NK-92 (cell line): ENCODE measurements around the gene ATP2A1.
"Not testable (repeated sequence)": the region's sequence is repeated elsewhere in the genome, so short reads cannot be mapped to it uniquely, and the experiment has no call there.

Experiments
- DNase-seq: peaks from one replicate; lab custom pipeline; 2025; ENCODE audit not compliant: unreplicated experiment; lab: John Stamatoyannopoulos, UW

Gene ATP2A1

DNA sequence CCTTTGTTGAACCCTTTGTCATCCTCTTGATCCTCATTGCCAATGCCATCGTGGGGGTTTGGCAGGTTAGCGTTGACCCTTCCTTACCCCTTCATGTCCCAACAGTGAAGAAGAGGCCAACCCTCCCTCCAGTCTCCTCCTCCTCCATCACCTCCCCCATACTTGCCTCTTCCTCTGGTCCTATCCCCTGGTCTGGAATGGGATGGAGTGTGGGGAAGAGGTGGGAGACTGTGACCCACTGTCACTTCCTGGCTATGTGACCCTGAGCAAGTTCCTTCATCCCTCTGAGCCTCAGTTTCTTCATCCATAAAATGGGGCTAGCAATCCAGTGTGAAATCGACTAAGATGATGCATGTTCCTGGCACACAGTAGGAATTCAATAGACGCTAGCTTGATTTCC, 2.7 kb downstream of the ATP2A1 start:
- DNase-seq: no peak

GRCh38 chr16:28881565-28881964, 3.3 kb downstream of the ATP2A1 start:
- not testable (repeated sequence) for DNase-seq

- DNase-seq: no peak
Measured at GRCh38 chr16:28882551-28883160, 4.4 kb downstream of the ATP2A1 start.

DNA sequence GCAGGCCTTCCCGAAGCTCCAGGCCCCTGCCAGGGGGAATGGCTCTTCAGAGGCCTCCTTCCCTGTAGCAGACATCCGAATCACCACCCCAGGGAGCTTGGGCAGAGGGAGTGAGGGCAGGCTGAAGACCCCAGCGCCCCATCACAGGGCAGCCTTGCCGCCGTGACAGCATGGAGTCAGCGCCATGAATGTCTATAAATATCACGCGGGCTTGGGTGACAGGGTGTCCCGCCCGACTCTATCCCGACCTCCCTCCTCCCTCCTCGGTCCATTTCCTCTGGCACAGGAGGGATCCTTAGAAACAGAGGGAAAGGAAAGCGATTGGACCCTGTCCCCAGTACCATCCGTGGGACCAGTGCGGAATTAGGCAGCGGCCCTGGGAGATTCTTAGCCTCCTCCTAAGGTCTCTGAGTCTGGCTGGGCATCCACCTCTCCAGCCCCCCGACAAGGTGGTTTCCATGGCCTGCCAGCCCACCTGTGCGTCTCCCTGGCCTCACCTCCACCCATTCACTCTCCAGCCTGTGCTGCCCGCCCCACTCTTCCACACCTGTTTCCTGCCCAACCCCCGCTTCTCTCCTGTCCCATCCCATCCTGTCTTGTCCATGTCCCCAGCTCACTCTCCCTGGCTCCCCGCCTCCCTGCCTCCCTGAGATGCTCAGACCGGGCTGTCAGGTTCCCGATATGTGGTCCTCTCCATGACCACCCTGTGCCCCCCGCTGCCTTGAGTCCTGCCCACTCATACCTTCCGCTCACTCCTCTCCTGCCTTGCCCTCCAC, 5.1 kb downstream of the ATP2A1 start:
- DNase-seq: no peak

DNA sequence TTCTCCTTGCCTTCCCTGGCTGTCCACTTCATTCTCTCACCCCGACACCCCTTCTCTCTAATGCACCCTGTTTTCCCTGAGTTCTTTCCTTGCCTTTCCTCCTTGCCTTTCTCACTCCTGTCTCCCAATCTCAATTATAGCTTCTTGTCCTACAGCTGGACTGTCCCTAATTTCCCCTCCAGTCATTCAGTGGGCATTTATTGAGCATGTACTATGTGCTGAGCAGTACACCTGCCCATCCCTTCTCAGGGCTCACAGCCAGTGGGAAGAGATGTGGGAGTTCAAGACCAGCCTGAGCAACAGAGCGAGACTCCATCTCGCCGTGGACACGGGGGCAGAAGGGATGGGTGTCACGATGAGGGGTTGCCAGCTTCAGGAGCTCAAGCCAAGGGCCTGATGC, 5.8 kb downstream of the ATP2A1 start:
- no peak for DNase-seq

GRCh38 chr16:28886945-28887344, 8.7 kb downstream of the ATP2A1 start:
- no peak for DNase-seq

DNA sequence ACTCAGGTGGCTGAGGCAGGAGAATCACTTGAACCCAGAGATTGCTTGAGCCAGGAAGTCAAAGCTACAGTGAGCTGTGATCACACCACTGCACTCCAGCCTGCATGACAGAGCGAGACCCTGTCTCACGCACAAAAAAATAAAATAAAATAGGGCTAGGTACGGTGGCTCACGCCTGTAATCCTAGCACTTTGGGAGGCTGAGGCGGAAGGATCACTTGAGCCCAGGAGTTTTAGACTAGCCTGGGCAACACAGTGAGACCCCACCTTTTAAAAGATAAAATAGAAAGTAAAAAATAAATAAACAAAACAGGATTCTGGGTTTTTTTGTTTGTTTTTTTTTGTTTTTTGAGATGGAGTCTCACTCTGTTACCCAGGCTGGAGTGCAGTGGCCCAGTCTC, 12.1 kb downstream of the ATP2A1 start:
- DNase-seq: not testable (repeated sequence)

DNA sequence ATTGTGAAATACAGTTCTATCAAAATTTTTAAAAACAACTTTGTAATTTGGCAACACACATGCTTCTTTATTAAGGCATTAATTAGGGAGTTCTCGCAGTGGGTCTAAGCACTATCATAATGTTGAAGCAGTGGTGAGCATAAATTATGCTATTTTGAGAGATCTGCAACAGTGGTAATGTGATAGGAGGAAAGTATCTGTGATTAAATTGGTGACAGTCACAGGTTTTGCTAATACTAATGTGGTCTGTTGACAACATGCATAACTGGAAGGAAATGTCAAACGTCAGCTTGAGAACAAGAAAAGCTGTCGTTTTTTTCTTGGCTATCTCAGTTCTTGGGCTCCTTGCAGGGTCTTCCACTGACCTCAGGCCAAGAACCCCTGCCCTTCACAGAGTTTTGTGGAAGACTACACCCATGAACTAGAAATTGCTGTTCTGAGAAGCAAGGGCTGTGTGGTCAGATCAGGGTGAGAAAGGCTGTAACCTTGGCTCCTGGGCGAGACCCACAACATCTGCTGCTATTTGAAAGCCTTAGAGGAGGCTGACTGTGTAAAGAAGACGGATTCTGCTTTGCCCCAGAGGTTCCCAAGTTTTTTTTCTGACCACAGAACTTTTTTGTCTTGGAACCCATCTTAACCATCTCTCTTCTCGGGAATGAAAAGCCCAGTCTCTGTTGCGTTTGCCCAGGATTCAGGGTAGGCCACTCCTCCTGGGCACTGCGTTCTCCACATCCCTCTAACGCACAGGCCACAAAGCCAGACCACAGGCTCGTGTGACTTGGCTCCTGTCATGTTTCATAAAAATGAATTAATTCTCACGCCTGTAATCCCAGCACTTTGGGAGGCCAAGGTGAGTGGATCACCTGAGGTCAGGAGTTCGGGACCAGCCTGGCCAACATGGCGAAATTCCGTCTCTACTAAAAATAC, 13.9 kb downstream of the ATP2A1 start:
- DNase-seq: no peak

DNA sequence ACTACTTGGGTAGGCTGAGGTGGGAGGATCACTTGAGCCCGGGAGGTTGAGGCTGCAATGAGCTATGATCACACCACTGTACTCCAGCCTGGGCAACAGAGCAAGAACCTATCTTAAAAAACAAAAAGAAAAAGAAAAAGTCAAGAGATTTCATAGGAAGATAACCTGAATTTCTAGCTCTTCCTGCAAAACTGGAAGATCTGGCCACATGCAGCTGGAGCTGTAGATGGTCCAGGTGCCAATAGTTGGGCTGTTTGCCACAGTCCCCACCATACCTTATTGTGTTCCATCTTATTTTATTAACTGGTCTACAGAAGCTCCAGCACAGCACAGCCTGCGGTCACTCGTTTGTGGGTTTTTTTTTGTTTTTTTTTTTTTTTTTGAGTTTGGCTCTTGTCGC, 15.0 kb downstream of the ATP2A1 start:
- DNase-seq: no peak

DNA sequence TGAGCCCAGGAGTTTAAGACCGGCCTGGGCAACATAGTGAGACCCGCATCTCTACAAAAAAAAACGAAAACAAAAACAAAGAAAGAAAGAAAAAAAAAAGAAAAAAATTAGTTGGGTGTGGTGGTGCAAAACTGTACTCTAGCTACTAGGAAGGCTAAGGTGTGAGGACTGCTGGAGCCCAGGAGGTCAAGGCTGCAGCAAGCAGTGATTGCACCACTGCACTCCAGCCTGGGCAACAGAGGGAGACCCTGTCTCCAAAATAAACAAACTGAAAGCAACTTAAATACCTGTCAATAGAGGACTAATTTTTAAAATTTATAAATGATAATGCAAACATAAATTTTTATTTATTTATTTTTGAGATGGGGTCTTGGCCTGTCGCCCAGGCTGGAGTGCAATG, 17.3 kb downstream of the ATP2A1 start:
- no peak for DNase-seq

- no peak for DNase-seq
Measured at GRCh38 chr16:28897826-28898225, 19.5 kb downstream of the ATP2A1 start.

DNA sequence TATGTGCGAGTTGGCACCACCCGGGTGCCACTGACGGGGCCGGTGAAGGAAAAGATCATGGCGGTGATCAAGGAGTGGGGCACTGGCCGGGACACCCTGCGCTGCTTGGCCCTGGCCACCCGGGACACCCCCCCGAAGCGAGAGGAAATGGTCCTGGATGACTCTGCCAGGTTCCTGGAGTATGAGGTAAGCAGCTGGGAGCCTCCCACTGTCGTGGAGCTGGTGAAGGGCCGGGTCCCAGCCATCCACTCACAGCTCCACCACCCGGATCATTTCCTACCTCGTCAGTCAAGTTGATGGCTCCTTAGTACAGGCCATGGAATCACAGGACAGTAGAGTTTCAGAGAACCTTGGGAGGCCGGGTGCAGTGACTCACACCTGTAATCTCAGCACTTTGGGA, 20.0 kb downstream of the ATP2A1 start:
- no peak for DNase-seq

GRCh38 chr16:28898942-28899341, 20.7 kb downstream of the ATP2A1 start:
- no peak for DNase-seq

DNA sequence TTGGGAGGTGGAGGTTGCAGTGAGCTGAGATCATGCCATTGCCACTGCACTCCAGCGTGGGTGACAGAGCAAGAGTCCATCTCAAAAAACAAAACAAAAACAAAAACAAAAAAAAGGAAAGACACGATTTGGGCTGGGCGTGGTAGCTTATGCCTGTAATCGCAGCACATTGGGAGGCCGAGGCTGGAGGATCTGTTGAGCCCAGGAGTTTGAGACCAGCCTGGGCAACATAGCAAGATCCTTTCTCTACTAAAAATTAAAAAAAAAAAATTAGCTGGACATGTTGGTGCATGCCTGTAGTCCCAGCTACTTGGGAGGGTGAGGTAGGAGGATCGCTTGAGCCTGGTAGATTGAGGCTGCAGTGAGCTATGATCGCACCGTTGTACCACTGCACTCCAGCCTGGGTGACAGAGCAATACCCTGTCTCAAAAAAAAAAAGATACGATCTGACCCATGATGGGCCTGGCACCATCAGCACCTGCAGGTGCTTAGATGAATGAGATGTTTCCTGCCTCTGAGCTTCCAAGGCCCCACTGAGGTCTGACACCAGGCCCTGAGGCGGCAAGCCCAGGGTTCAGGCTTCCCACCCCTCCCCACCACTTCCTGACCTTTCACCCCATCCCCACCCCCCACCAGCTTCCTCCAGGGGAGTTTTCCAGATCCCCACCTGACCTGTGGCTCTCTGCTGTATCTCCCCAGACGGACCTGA, 21.7 kb downstream of the ATP2A1 start:
- no peak for DNase-seq

DNA sequence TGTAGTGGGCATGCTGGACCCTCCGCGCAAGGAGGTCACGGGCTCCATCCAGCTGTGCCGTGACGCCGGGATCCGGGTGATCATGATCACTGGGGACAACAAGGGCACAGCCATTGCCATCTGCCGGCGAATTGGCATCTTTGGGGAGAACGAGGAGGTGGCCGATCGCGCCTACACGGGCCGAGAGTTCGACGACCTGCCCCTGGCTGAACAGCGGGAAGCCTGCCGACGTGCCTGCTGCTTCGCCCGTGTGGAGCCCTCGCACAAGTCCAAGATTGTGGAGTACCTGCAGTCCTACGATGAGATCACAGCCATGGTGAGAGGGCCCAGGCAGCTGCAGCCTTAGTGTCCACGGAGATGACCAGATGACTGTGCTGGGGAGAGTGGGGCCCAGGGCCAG, 22.3 kb downstream of the ATP2A1 start:
- no peak for DNase-seq

- no peak for DNase-seq
Measured at GRCh38 chr16:28901862-28902261, 23.6 kb downstream of the ATP2A1 start.

DNA sequence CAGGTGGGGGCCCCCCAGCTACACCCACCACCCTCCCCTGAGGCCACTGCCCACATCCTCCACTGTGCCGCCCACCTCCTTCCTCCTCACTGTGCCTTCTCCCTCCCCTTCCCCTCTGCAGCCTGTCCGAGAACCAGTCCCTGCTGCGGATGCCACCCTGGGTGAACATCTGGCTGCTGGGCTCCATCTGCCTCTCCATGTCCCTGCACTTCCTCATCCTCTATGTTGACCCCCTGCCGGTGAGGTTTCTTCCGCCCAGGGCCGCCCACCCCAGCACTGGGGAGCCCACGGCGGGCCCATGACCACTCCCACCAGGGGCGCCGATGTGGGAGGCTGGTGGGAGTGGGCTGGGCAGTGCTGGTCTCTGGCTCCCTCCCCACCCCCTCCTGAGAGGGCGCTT, 24.6 kb downstream of the ATP2A1 start:
- no peak for DNase-seq

DNA sequence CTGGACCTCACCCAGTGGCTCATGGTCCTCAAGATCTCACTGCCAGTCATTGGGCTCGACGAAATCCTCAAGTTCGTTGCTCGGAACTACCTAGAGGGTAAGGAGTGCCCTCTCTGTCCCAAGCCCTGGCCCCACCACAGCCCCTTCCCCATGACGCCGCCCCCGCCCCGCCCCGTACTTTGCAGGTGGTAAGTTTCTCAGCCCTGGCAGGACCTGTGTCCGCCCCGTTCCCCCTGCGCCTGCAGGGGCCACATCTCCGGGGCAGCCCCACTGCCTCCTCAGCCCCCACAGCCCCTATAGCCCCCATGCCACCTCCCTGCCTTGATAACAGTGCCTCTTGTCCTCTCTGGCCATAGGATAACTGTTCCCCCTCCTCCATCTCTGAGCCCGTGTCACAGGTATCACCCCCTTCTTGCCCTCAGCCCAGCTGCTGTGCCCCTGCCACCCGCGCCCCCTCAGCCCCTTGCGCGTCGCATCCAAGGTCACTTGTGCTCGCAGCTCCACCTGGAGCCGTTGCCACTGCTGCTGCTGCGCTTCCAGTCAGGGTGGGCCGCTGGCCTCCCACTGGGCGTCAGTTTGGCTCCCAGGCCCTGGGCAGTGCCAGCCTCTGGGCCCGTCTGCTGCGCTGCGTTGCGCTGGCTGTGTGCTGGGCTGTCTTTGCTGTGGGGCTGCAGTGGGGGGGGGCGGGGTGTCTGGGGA, 25.2 kb downstream of the ATP2A1 start:
- DNase-seq: no peak

- DNase-seq: no peak
Measured at GRCh38 chr16:28904363-28904762, 26.1 kb downstream of the ATP2A1 start.

DNA sequence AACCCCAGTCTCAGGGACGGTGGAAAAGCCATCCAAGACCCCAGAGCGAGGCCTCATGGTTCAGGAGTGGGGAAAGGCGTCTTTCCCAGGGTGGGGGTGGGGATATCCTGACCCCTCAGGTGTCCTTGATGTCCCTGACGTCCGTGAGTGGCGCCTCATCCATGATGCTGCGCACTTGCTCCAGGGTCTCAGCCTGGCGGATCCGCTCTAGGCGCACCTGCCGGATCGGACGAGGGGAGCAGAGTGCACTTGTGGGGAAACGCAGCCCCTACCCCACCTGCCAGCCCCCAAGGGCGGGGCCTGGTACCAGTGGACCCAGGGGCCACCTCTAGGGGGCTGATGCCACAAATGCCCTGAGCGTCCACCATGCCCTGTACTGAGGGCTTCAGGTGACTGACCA, 26.5 kb downstream of the ATP2A1 start:
- no peak for DNase-seq
